CD4-positive, CD25-positive, alpha-beta regulatory T cell (primary cell): Measurements from ENCODE around the gene PARP1. TPM values are rescaled to one million over a fixed set of nuclear protein-coding genes. Genes with fewer than 3 reads are reported as not detected.

ENCODE experiments used
- ATAC-seq, 2 donors: fragments of 150-1000 bp; cut with Tn5 transposase; one replicate each; pipeline ENCODE4 v1.10.0; 2021; ENCODE audit warnings: low read depth in 2 of 2, moderate number of reproducible peaks in 2 of 2, moderate library complexity in 1 of 2
- DNase-seq, 3 donors: peaks; one replicate each; pipeline versions ENCODE4 v3.0.0 to v3.0.0-alpha.2; 2012 to 2022; ENCODE audit warnings: mixed read lengths in 1 of 3
- H3K27ac ChIP-seq: one replicate; pipeline ENCODE4 v1.7.0; 2013; ENCODE audit warnings: mild to moderate bottlenecking, low read length; ENCODE audit not compliant: insufficient read depth, poor library complexity, severe bottlenecking
- H3K27me3 ChIP-seq: one replicate; pipeline ENCODE4 v1.7.0; 2013; ENCODE audit warnings: low read length; ENCODE audit not compliant: control insufficient read depth, insufficient read depth
- H3K36me3 ChIP-seq: one replicate; pipeline ENCODE4 v1.7.0; 2013; ENCODE audit warnings: mild to moderate bottlenecking, low read length, moderate library complexity; ENCODE audit not compliant: control insufficient read depth, insufficient read depth
- H3K4me1 ChIP-seq: 2 replicates; pipeline ENCODE4 v1.7.0; 2013; ENCODE audit warnings: mild to moderate bottlenecking, low read length; ENCODE audit not compliant: insufficient read depth, control insufficient read depth, poor library complexity, severe bottlenecking
- H3K4me3 ChIP-seq: one replicate; pipeline ENCODE4 v1.7.0; 2013; ENCODE audit warnings: low read depth, mild to moderate bottlenecking, low read length, moderate library complexity
- H3K9me3 ChIP-seq, 2 experiments: 1 replicate in 1 of 2; 2 replicates in 1 of 2; pipeline ENCODE4 v1.7.0; 2013; ENCODE audit warnings: low read length in 2 of 2, mild to moderate bottlenecking in 1 of 2, moderate library complexity in 1 of 2; ENCODE audit not compliant: control insufficient read depth in 2 of 2
- H3K27ac Mint-ChIP-seq, 3 donors: one replicate each; pipeline ENCODE4 v1.8.0; 2020 to 2022; ENCODE audit warnings: mild to moderate bottlenecking in 3 of 3, mixed read lengths in 3 of 3, moderate library complexity in 2 of 3
- H3K27me3 Mint-ChIP-seq: one replicate; pipeline ENCODE4 v1.8.0; 2022; ENCODE audit warnings: mild to moderate bottlenecking, mixed read lengths
- H3K36me3 Mint-ChIP-seq: one replicate; pipeline ENCODE4 v1.8.0; 2020; ENCODE audit warnings: mixed read lengths
- H3K4me1 Mint-ChIP-seq, 4 donors: one replicate each; pipeline ENCODE4 v1.8.0; 2020 to 2022; ENCODE audit warnings: mixed read lengths in 4 of 4, mild to moderate bottlenecking in 1 of 4
- H3K4me3 Mint-ChIP-seq, 4 donors: one replicate each; pipeline ENCODE4 v1.8.0; 2020 to 2022; ENCODE audit warnings: mild to moderate bottlenecking in 4 of 4, mixed read lengths in 4 of 4, moderate library complexity in 3 of 4
- H3K9me3 Mint-ChIP-seq, 7 donors: one replicate each; pipeline ENCODE4 v1.8.0; 2020 to 2022; ENCODE audit warnings: mixed read lengths in 7 of 7, mild to moderate bottlenecking in 3 of 7, moderate library complexity in 2 of 7
- polyA plus RNA-seq, 4 donors: library from polyadenylated mRNA; unstranded; fragments of 300-500 nt; fragmentation: Illumina TruSeq; gene quantifications; one replicate each; pipeline ENCODE4 v1.2.3, GENCODE V29; 2021
- total RNA-seq: library from RNA; stranded (reverse); gene quantifications from one replicate; pipeline ENCODE4 v1.2.3, GENCODE V29; 2022

Gene PARP1
- total and polyA plus RNA-seq, 5 donors from 2014 or later: 99.1 to 129 (median 108) TPM

DNA sequence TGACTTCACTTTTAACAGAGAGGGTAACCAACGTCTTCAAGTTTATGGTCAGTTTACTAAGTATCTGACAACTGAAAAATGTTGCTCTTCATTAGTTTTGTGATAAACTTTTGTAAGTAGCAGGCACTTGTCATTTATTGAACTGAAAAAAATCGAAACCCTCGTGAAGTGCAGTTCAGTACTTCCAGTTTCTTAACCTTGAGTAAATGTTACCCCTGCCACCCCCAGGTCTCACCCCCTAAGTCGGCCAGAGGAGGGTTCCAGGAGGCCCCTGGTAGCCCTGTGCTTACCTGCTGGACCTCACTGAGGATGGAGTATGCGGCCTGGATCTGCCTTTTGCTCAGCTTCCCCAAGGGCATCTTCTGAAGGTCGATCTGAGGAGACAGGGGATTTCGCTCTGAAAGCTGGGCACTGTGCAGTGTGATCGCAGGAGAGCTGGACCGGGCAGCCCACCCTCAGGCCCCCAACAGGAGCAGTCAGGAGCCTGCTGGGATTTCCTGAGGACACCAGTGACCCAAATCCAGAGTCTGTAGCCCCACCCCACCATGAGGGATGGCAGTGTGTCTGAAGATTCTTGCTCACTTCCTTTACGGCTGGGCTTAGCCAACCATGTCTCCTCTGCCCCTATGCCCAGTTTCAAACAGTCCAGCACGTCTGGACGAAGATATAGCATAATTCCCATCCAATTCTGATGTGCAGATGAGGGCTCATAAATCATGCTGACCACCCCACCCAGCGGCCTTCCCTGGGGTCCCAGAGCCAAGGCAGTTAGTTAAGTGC, 37.6 kb downstream of the PARP1 start:
- H3K36me3 Mint-ChIP-seq: peaks cover 43% of the 10 kb centered on the region
- DNase-seq: no peak
- H3K9me3 ChIP-seq: no peaks in the 10 kb centered on the region
- H3K4me3 ChIP-seq: no peak overlapping the region
- no peaks in the 10 kb centered on the region for H3K27me3 ChIP-seq
- ATAC-seq: no peak
- no peaks in the 10 kb centered on the region for H3K9me3 Mint-ChIP-seq
- H3K36me3 ChIP-seq: peaks cover 94% of the 10 kb centered on the region
- no peaks in the 10 kb centered on the region for H3K27me3 Mint-ChIP-seq
- peaks cover 0 to 3% (median 0%) of the 10 kb centered on the region in 4 donors for H3K4me1 Mint-ChIP-seq
- no peak overlapping the region for H3K27ac ChIP-seq
- no peak overlapping the region for H3K4me3 Mint-ChIP-seq
- H3K27ac Mint-ChIP-seq: peak overlapping the region in 1 of 3 donors; percentile 48
- H3K4me1 ChIP-seq: no peaks in the 10 kb centered on the region

DNA sequence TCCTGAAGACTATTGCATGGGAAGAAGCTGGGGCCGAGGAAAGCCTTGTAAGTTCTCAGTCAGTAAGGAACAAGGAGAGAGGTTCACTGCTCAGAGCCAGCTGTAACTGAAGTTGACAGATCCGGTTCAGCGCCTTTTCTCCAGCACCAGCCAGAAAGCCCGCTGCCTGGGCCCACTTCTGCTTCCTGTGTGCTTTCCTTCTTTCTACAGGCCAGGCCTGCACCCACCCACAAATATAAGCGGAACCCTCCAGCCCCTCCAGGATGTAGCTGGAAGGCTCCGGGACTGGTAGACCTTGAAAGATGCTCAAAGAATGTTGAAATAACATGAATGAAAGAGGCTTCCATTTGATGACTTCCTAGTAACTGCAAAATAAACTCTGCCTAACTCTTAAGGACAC, 38.8 kb downstream of the PARP1 start:
- H3K9me3 Mint-ChIP-seq: no peaks in the 10 kb centered on the region
- H3K4me3 Mint-ChIP-seq: no peak overlapping the region
- no peak overlapping the region for H3K27ac Mint-ChIP-seq
- no peak overlapping the region for H3K27ac ChIP-seq
- DNase-seq: no peak
- no peaks in the 10 kb centered on the region for H3K4me1 ChIP-seq
- H3K27me3 Mint-ChIP-seq: no peaks in the 10 kb centered on the region
- H3K36me3 ChIP-seq: peaks cover 94% of the 10 kb centered on the region
- peaks cover 0 to 3% (median 0%) of the 10 kb centered on the region in 4 donors for H3K4me1 Mint-ChIP-seq
- ATAC-seq: no peak
- H3K27me3 ChIP-seq: no peaks in the 10 kb centered on the region
- peaks cover 37% of the 10 kb centered on the region for H3K36me3 Mint-ChIP-seq
- no peak overlapping the region for H3K4me3 ChIP-seq
- H3K9me3 ChIP-seq: no peaks in the 10 kb centered on the region

DNA sequence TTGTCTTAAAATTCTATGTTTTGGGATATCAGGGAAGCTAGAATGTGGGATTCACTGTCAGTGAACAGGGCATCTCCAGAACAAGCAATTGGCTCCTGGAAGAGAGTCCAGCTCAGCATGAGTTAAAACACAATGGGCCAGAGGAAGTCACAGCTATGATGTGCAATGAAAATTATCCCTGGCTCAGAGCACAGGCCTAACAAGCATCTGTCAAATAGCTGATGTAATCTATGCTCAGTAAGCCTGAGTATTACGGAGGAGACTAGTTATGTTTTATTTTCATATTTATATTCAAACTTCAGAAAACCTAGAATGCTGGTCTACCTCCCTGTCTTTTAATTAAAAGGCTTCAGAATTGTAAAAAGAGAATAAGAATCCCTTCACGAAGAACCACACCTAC, 41.6 kb downstream of the PARP1 start:
- DNase-seq: no peak
- H3K4me1 Mint-ChIP-seq: no peaks in the 10 kb centered on the region
- no peaks in the 10 kb centered on the region for H3K27me3 Mint-ChIP-seq
- H3K36me3 ChIP-seq: peaks cover 96% of the 10 kb centered on the region
- H3K27ac ChIP-seq: no peak overlapping the region
- no peak for ATAC-seq
- H3K4me3 ChIP-seq: no peak overlapping the region
- no peaks in the 10 kb centered on the region for H3K27me3 ChIP-seq
- H3K4me1 ChIP-seq: no peaks in the 10 kb centered on the region
- H3K36me3 Mint-ChIP-seq: peaks cover 44% of the 10 kb centered on the region
- peak overlapping the region in 1 of 3 donors; percentile 43 for H3K27ac Mint-ChIP-seq
- no peaks in the 10 kb centered on the region for H3K9me3 ChIP-seq
- H3K9me3 Mint-ChIP-seq: no peaks in the 10 kb centered on the region
- no peak overlapping the region for H3K4me3 Mint-ChIP-seq

DNA sequence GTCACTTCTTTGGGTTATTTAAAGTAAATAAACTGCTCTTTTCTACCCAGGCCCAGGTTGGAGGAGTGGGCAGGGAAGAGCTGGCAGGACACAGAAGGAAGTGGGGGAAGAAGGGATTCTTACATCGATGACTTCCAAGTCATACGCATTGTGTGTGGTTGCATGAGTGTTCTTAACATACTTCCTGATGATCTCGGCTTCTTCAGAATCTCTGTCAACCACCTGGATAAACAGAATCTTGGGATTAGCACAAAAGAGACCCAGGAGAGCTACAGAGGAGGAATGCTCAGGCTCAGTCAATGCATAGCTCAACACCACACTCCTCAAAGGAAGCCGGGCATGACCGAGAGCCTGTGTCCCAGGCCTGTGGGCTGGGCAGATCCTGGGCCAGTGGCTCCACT, 42.1 kb downstream of the PARP1 start:
- ATAC-seq: no peak
- Mint-ChIP-seq H3K4me1 (no peaks in the 10 kb centered on the region), H3K27me3 (no peaks in the 10 kb centered on the region), H3K4me3 (no peak overlapping the region), H3K27ac (no peak overlapping the region), H3K36me3 (peaks cover 46% of the 10 kb centered on the region), H3K9me3 (no peaks in the 10 kb centered on the region)
- Histone ChIP-seq H3K27me3 (no peaks in the 10 kb centered on the region), H3K9me3 (no peaks in the 10 kb centered on the region), H3K4me1 (no peaks in the 10 kb centered on the region), H3K27ac (no peak overlapping the region), H3K36me3 (peaks cover 96% of the 10 kb centered on the region), H3K4me3 (no peak overlapping the region)
- DNase-seq: no peak

DNA sequence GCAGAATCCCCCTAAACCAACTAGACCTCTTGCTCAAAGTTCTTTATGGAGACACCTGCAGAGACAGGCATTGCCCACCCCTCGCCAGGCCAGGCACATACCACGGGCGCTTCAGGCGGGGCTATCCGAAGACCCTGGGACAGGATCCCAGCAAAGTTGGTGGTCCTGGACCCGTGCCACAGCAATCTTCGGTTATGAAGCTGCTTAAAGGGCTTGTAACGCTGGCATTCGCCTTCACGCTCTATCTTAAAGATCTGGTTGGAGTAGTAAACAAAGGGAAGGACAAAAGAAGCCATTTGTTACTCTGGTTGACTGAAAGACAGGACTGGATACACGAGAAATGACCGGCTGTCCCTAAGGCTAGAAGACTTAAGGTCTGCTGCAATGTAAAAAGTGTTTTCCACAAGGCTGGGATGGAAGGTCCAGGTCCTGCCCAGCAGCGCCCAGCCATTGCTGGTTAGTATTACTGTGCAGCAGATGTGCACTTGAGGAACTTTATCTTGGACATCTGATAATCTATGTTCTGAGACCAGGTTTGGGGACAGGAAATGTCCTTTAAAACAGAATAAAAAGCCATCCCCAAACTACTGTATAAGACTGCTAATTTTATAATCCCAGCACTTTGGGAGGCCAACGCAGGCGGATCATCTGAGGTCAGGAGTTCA, 42.9 kb downstream of the PARP1 start:
- peaks cover 95% of the 10 kb centered on the region for H3K36me3 ChIP-seq
- no peak for ATAC-seq
- Mint-ChIP-seq H3K27me3 (no peaks in the 10 kb centered on the region), H3K4me1 (no peaks in the 10 kb centered on the region), H3K36me3 (peaks cover 54% of the 10 kb centered on the region), H3K9me3 (no peaks in the 10 kb centered on the region), H3K4me3 (no peak overlapping the region), H3K27ac (no peak overlapping the region)
- H3K27ac ChIP-seq: no peak overlapping the region
- H3K27me3 ChIP-seq: no peaks in the 10 kb centered on the region
- H3K4me1 ChIP-seq: no peaks in the 10 kb centered on the region
- no peaks in the 10 kb centered on the region for H3K9me3 ChIP-seq
- no peak overlapping the region for H3K4me3 ChIP-seq
- no peak for DNase-seq

DNA sequence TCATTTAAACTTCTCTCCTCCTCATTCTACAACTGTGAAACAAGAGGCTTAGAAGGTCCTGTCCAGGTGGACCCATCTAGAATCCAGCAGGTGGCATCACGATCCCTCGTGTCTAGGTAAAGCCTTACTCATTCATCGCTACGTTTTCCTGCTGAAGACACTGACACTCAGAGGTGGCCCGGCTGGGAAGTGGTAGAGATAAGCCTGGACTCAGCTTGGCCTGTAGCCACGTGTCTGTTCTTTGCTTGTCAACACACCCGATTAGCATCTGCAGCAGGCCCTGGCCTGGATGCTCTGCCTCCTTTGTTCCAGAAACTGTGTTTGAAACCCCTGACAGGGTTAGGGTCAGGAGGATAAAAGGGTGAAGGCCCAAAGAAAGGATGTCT, 43.4 kb downstream of the PARP1 start:
- Mint-ChIP-seq H3K27me3 (no peaks in the 10 kb centered on the region), H3K4me3 (no peak overlapping the region), H3K4me1 (no peaks in the 10 kb centered on the region), H3K36me3 (peaks cover 57% of the 10 kb centered on the region), H3K27ac (no peak overlapping the region), H3K9me3 (no peaks in the 10 kb centered on the region)
- H3K36me3 ChIP-seq: peaks cover 96% of the 10 kb centered on the region
- DNase-seq (no peak), ATAC-seq (no peak)
- H3K4me1 ChIP-seq: no peaks in the 10 kb centered on the region
- no peaks in the 10 kb centered on the region for H3K27me3 ChIP-seq
- H3K27ac ChIP-seq: no peak overlapping the region
- H3K4me3 ChIP-seq: no peak overlapping the region
- H3K9me3 ChIP-seq: no peaks in the 10 kb centered on the region

DNA sequence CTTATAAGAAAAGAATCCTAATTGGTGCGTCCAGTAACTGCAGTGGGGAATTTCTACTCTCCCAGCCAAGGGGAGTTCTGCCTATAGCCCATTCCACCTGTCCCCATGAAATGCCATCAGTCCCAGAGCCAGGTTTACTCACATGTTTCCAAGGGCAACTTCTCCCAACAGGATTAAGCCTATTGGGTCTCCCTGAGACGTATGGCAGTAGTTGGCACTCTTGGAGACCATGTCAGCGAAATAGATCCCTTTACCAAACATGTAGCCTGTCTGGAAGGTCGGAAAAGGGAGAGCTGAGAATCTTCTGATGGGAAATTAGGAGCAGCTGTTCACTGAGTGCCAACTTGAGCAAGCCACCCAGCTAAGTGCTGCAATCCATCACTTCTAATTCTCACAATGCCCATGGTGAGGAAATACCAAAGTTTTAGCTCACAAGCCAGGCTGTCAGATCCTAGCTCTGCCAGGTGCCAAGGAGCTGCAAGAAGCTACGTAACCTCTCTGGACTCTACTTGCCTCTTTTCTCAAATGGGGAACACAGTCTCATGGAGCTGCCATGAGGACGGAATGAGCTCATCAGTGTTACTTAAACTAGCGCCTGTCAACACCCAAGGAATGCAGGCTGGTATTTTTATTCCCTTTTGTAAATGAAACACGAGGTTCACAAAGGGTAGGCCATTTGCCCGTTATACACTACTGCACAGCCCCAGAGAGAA, 43.9 kb downstream of the PARP1 start:
- ATAC-seq (no peak), DNase-seq (no peak)
- no peak overlapping the region for H3K4me3 ChIP-seq
- Mint-ChIP-seq H3K36me3 (peaks cover 63% of the 10 kb centered on the region), H3K4me1 (no peaks in the 10 kb centered on the region), H3K27me3 (no peaks in the 10 kb centered on the region), H3K4me3 (no peak overlapping the region), H3K9me3 (no peaks in the 10 kb centered on the region), H3K27ac (no peak overlapping the region)
- no peaks in the 10 kb centered on the region for H3K9me3 ChIP-seq
- H3K27me3 ChIP-seq: no peaks in the 10 kb centered on the region
- no peak overlapping the region for H3K27ac ChIP-seq
- H3K36me3 ChIP-seq: peaks cover 98% of the 10 kb centered on the region
- no peaks in the 10 kb centered on the region for H3K4me1 ChIP-seq
